ENCODE results near the gene MAN1C1.

Gene MAN1C1

DNA sequence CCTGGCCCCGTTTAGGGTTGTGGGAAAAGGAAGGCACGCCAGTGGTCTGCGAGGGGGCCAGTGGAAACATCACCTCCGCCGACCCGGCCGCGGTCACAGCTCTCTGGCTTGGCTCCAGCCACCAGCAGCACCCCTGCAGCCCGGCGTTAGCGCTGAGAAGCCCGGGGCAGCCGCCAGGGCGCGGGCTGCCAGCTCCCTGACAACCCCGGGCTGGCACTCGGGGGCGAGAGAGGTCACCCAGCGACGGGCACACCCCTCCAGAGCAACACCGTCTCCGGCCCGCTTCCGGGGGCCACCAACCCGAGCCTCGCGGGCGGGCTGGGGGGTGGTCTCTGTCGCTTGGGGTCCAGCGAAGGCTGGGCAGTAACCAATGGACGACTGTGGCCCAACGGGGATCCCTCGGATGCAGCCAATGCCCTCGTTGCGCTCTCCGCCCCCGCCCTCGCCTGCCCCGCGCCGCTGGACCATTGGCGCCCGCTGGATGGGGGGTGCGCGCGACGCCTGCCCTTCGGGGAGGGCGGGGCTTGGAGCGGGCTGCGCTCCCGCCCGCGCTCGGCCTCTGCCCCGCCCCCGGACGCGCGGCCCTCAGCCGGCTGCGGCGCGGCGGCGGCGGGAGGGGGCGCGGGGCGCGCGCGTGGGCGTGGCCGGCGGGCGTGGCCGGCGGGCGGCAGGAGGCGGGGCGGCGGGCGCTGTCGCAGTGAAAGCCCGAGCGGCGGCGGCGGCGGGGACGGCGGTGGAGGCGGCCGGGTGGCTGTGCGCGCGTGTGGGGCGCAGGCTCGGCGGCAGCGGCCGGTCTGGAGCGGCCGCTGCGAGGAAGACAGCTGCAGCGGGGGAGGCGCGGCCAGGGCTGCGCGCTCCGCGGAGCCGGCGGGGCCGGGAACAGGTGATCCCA is at the start of gene MAN1C1:
TSS of gene MAN1C1 (plus strand) at position 697 of the 892 bp plus-strand sequence. CDS start 1,007 bp downstream, outside the sequence.
- peak; percentile 49 to 97 (median 87) for DNase-seq

DNA sequence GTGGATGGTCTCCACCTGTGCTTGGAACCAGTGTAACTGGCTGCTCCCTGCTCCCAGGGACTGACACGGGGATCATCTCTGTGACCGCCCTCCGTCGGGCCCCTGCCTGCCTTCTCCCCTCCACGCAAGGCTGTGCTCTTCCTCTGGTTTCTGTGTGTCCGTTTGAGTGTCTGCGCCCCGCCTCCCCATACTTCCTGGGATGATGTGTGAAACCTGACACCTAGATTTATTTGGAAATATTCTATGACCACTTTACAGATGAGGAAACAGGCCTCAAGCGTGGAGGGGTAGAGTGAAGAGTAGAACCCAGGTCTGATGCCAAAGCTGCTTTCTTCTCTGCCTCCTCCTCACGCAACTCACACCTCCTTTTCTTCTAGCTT is 48.9 kb upstream of the MAN1C1 start:
- DNase-seq, result no peak

DNA sequence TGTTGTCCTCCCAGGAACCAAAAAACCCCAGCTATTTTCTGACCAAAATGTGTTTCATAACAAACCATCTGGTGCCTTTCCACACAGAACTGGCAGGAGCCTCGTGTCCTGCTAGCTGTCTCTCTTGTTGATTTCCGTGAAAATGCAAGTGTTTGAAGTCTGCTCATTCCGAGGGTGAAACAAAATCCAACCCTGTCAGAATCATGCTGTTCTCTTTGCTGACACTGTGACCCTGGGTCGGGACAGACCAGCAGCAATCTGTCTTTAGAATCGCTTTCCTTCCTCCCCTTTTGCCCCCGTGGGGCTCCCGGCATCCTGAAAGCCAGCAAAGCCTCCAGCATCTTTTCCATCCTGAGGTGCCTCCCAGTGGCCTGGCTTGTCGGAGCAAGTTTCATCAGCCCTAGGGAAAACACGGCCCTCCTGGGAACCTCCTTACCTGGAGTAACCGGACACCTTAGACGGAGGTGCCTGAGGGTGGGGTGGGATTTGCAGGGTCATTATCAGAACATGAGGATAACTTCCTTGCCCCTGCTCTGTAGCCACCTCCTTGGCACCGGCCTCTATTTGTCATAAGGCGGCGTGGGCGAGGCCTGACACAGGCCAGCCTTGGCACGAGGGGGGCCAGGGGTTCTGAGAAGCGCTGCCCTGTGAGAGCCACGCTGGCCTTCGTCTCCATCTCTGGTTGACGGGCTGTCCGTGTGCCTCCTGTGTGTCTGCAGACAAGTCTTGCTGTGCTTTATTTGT is 48.3 kb upstream of the MAN1C1 start:
- peak in 16 of 56 donors; percentile 16 to 63 (median 32) for DNase-seq

DNA sequence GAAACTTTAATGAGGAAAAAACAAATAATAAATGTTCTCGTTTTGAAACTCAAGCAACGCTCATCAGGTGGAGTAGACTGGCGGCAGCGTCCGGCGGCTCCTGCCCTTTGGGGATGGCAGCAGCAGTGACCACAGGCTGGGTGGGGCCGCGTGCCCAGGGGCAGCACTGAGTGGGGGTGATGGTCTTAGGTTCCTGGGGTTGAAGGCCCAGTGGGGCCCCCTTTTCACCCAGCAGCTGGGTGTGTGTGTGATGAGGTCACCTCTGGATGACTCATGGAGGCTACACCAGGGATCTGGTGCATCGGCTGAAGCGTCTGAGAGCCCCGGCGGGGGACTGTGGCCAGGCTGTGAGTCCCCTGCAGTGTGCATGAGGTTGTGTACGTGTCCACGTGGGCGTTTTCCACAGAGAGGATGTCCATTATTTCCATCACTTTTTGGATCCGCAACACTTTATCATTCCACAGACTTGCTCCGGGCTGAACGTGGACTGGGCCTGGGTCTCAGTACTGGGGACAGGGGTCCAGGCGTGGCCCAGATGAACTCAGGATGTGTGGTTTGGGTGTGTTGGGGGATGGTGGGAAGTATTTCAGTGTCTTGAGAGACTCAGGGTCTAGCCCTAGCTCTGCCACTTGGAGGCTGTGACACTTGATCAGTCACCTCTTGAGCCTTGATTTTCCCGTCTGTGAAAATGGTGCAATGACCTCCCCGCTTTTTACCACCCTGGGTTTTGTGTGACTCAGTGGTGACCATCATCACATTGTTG is 47.6 kb upstream of the MAN1C1 start:
- DNase-seq, result peak in 13 of 56 donors; percentile 13 to 77 (median 20)

DNA sequence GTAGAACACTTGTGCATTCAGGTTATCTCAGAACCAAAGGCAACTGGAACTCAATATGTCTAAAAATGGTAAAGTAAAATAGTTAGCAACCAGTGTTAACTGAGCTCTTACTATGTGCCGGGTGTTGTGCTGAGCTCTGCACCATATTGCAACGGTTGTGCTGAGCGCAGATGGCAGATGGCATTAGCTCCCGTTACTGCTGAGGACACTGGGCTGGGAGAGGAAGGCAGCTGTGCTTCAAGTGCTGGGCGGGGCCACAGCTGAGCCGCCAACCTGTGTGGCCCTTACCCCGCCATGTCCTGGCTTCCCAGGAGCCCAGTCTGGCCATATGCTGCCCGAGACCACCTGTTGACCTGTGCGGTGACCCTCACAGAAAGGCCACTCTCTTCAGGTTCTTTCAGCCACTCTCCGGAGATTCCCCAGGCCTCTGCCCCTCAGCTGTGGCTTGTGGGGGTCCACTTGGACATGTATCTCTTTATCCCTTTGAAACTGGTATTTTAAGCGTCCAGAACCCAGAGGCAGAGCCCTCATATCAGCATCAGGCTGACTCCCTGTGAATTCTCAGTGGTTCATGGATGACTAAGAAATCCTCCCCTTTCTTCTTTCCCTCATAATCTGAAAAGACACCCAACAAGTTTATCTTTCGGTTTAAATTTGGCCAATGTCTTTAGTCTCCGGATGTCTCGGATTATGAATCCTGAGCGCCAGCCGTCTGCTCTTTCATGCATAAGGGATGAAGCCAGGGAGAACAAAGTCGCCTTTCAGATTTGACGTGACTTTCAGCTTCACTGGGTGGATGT is 46.8 kb upstream of the MAN1C1 start:
- DNase-seq, result peak in 7 of 56 donors; percentile 11 to 42 (median 24)

DNA sequence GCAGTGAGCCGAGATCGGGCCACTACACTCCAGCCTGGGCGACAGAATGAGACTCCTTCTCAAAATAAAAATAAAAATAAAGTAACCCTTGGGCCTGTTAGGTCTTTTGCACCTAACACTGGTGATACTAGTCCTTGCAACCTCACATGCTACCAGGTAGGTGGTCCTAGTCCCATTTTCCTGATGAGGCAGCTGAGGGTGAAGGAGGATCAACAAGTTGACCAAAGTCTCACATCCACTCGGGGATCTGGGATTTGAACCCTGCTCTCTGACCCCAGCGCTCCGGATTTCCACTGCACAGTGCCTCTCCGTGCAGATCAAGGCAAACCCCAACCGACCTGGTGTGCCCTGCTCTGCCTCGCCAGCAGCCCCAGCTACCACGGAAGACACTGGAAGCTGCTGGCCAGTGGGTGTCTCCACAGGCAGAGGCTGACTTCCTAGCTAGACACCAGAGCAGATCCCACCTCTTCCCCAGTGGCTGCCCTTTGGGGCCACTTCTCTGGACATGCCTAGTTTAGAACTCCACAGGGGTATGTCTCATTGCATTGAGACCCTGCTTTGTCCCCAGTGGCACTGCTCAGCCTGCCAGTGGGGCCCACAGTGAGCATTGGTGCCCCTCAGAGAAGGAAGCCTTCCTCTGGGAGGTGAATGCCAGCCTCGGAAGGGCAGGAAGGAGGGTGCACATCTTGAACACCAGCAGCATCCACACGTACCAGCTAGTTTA is 45.6 kb upstream of the MAN1C1 start:
- peak in 1 of 56 donors; percentile 11 for DNase-seq

DNA sequence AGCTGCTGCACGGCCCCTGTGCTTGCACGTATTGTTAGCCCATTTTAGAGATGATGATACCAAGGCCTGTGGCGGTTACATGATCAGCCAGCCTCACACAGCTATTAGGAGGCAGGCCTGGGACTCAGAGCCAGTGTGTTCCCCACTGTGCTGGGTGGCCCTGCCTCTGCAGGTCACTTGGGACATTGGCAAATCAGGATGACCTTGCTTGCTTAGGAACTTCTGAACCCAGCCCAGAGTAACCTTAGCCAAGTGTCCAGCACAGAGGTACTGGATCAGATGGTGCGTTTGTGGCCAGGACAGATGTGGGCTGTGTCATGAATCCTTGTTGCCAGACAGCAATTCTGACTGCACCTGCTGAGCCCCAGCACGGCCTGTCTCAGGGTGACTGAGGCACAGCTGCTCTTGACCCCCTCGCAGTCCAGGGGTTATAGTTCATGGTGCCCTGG is 45.0 kb upstream of the MAN1C1 start:
- no peak for DNase-seq

DNA sequence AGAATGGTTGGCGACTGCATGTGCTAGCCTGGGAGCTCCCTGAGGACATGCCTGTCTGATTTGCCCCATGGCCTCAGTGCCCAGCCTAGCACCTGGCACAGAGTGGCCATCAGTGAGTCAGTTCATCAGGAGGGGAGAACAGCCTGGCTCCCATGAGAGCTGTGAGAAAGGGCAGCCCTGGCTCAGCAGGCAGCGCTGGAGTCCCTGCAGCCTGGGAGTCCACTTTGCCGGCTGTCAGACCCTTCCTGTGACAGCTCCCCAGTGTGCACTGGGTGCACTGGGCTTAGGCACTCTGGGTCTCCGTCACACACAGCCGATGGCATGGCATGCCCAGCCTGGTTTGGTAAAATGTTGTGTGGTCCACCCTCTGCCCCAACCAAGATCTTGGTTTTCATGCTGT is 44.5 kb upstream of the MAN1C1 start:
- DNase-seq, result no peak

DNA sequence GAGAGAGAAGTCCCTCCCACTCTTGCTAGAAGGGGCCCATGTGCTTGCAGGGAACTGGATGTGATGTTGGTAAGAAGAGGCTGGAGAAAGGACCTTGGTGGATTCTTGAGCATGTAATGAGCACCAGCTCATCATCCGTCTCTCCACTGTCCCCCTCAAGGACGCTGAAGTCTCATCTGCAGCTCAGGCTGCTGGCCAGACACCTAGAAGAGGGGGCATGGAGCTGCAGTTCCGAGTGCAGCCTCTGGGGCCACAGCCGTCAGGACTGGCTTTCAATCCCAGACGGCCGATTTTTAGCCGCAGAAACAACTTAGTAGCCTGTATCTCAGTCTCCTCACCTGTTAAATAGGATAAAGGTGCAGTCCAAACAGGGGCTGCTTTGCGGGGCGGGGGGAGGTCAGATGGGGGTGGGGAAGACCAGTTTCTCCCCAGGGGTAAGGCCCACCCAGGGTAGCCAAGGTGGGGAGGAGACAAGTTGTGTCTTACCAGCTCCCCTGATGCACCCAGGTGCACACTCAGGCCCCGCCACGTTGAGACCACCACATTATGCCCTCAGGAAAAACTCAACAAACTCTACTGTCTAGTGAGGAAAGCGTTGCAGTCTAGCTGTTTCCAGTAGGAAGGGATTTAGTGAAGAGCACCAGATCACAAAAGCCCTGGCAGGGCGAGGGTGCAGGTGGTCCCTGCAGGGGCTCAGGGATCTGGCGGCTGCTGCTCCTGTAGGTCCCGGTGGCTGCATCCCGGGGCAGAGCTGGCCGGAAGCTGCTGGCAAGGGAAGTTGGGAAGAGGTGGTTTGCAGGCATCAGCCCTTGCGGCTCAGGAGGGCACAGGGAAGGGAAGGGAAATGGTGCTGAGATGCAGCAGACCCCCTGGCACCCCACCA is 43.6 kb upstream of the MAN1C1 start:
- DNase-seq, result peak in 13 of 56 donors; percentile 8 to 49 (median 20)

DNA sequence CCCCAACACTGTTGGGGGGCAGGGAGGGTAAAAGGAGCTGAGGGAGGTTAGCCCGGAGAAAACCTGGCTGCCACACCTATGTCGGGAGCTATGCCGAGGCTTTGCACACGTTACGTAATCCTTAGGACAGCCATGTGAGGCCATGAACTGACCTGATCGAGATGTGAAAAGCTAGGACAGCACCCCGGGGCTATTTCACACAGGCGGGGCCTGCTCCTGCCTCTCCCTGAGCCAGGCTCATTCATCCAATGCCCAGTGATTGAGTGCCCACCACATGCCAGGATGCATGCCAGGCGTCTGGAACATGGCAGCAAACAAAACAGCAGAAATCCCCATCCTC is 43.0 kb upstream of the MAN1C1 start:
- DNase-seq, result no peak

DNA sequence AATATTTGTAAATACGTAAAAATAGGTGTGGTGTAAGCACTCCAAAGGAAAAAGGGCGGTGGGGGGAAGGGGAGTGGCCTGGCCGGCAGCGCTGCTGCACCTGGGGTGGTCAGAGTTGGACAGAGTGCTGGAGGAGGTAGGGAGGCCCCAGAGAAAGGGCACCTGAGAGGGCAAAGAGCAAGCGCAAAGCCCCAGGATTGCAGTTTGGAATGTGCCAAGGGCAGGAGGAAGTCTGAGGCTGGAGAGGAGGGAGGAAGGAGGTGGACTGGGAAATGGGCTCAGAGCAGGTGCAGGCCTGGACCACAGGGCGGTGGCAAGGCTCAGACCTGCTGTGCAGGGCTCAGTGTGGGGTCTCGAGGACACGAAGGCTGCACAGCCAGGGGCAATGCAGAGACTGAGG is 42.6 kb upstream of the MAN1C1 start:
- no peak for DNase-seq

DNA sequence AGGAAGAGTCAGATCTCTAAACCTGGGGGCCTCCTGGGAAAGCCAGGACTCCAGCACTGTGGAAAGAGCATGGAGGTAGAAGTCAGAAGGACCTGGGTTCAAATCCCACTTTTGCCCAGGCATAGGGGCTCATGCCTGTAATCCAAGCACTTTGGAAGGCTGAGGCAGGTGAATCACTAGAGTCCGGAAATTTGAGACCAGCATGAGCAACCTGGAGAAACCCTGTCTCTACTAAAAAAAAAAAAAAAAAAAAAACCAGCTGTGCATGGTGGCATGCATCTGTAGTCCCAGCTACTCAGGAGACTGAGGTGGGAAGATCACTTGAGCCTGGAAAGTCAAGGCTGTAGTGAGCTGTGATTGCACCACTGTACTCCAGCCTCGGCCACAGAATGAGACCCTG is 41.4 kb upstream of the MAN1C1 start:
- DNase-seq, result no peak

DNA sequence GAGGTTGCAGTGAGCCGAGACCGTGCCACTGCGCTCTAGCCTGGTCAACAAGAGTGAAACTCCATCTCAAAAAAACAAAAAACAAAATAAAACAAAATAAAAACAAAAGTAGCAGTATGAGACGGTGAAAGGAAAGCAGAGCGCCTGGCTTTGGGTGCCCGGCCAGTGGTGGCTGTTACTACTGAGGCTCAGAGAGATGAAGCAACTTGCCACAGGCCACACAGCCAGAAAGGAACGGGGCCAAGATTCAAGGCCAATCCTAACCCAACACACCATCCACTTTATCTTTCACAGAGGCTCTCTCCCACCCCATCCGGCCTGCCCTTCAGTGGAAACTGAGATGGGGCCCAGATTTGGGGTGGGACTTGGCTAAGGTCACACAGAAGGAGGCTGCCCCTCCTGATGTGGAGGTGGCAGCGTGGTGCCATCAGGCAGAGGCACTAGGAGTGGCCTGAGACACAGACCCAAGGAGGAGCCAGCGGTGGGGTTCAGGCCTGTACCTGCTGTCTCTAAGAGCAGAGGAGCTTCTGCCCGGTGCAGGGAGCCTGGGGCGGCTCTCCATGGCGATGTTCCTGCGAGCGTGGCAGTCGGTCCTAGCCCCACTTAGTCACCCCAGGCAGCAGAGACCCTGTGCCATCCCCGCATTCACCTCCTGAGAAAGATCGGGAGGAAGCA is 40.0 kb upstream of the MAN1C1 start:
- DNase-seq, result no peak

DNA sequence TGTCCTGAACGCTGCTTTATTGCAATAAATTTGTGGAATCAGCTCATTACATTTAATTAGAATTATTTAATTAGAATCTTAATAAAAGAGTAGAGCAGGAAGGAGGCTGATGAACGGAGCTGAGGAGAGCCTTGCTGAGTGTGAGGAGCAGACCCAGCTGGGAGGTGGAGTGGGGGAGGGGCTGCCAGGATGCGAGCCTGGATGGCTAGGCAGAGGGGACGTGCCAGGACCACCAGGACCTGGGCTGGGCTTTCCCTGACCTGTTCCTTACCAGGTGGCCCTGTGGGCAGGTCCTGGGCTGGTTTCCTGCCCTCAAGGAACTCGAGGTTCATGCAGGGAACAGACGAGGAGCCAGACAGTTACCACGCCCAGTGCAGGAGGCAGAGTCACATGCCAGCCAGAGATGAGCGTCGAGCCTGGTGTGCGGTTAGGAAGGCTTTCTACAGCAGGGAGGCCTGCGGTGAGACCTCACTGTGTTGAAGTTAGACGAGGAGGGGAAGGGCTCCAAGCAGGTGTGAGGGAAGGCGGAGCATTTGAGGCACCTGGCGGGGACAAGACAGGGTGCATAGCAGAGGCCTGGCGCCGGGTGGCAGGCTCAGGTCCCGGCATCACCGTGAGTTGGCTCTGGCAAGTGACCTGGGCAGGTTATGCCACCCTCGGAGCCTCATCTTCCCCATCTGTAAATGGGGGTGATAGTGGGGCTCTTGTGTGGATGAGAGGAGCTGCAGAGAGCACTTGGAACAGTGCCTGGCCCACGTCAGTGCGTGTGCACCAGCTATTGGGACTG is 39.3 kb upstream of the MAN1C1 start:
- DNase-seq, result no peak

DNA sequence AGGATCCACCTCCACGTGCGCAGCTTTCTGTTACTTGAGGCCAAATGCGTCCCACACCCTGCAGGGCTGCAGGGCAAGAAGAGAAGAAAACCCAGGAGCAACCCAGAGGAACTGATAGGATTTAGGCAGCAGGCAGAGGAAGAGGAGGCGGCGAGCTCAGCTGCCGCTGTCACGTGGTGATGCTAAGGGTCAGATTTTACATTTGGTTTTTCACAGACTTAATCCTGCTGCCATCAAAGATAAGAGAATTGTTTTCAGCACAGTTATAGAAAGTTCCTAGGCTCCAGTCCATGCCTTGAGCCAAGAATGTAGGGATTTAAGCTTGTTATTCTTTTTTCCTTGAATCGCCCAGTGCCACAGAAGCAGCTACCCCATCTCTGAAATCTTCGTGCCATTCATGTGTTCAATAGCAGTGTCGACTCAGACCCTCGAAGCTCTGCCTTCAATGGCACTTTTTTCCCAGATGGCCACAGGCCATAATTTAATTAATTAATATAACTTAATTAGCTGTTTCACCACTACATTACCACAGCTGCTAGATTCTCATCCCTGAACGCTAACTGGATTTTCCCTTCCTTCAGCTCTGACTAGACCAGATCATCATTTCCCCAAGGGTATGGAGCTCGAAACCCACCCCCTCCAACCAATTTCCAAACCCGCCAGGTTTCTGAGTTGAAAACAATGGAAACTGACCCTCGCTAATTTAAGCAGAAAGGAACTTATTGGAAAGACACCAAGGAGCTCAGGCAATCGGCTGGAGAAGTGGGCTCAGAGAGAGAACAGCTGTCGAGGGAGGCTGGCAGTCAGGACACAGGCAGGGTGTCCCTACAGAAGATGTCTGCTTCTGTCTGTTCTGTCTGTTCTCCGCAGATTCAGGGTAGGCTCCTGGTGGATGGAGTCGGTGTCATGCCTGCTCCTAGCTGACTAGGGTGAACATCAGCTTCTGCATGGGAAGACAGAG is 37.0 kb upstream of the MAN1C1 start:
- no peak for DNase-seq

DNA sequence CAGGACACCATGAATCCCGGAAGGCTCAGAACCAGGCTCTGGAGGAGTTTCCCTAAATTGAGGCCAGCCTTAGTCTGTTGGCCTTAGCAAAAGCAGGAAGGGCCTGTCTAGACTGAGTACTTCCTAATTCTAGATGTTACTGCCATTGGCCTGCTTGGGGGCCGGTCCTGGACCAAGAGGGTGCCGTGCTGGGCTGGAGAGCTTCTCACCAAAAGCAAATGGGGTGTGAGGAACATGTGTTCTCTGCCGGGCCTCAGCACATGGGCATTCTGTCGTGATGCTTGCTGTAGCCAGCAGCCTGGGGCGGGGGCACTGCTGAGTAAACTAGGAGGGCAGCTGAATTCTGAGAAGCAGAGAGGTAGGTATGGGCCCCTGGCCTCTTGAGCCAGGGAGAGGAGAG is 35.7 kb upstream of the MAN1C1 start:
- no peak for DNase-seq
